ENCODE results near the gene WDR27. TPM values are rescaled to one million over a fixed set of nuclear protein-coding genes. Genes with fewer than 3 reads are reported as not detected.

The WDR27 gene
- total RNA-seq, 3 donors from 2014 or later: 30.9 to 60.5 (median 49.1) TPM

DNA sequence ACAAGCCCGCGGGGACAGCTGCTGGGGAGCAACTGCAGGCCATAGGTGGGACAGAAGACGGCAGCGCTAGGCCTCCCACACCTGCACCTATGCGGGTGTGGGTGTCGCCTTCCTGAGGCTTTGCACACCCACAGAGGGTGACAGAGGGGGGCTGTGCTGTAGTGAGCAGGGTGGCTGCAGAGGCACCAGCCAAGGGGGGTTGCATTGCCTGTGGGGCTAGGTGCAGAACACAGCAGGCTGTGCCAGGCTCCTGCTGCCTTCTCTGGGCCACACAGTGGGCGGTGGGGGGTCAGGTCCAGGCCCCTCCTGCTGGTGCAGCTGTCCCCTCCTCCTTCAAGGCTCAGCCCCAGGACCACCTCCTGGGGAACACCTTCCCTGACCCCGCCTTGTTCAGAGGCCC lies 75.7 kb downstream of the WDR27 start:
- intact Hi-C loops (cut with DNase I, micrococcal nuclease): no loop called here
- DNase-seq: no peak
- no peaks in the 10 kb centered on the region for H3K4me1 ChIP-seq (ENCODE audit: low read depth)
- no peak overlapping the region for H3K4me3 ChIP-seq
- H3K9me3 ChIP-seq: no peaks in the 10 kb centered on the region
- TF ChIP-seq, protein P1, sequence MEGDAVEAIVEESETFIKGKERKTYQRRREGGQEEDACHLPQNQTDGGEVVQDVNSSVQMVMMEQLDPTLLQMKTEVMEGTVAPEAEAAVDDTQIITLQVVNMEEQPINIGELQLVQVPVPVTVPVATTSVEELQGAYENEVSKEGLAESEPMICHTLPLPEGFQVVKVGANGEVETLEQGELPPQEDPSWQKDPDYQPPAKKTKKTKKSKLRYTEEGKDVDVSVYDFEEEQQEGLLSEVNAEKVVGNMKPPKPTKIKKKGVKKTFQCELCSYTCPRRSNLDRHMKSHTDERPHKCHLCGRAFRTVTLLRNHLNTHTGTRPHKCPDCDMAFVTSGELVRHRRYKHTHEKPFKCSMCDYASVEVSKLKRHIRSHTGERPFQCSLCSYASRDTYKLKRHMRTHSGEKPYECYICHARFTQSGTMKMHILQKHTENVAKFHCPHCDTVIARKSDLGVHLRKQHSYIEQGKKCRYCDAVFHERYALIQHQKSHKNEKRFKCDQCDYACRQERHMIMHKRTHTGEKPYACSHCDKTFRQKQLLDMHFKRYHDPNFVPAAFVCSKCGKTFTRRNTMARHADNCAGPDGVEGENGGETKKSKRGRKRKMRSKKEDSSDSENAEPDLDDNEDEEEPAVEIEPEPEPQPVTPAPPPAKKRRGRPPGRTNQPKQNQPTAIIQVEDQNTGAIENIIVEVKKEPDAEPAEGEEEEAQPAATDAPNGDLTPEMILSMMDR (IDR thresholded peaks at IDR 0.05): no peak
- no peak for ATAC-seq
- no peaks in the 10 kb centered on the region for H3K36me3 ChIP-seq (ENCODE audit: low read depth)

GRCh38 chr6:169625376-169625775 lies 76.5 kb downstream of the WDR27 start:
- H3K36me3 ChIP-seq (ENCODE audit: low read depth): no peaks in the 10 kb centered on the region
- no peak for ATAC-seq
- H3K4me1 ChIP-seq (ENCODE audit: low read depth): no peaks in the 10 kb centered on the region
- DNase-seq: no peak
- intact Hi-C loops (cut with DNase I, micrococcal nuclease): no loop called here
- no peak overlapping the region for H3K4me3 ChIP-seq
- TF ChIP-seq, protein P1 (IDR thresholded peaks at IDR 0.05): no peak
- no peaks in the 10 kb centered on the region for H3K9me3 ChIP-seq

DNA sequence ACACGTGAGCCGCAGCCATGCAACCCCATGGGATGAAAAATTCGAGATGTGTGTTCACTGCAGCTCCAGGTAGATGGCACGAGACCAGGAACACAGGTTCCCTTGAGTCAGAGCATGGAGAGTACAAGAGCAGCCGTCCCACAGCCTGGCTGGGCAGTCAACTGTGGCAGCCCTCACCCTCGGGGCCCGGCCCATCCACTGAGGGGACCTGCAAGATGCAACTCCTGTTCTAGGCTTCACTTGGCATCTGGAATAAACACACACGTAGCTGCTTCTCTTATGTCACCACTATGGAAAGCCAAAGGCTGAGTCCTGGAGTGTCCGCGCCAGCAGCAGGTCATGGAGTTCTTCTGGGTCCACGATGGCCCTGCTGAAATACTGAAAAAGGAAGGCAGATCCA lies 77.0 kb downstream of the WDR27 start:
- H3K9me3 ChIP-seq: no peaks in the 10 kb centered on the region
- no peaks in the 10 kb centered on the region for H3K4me1 ChIP-seq (ENCODE audit: low read depth)
- H3K36me3 ChIP-seq (ENCODE audit: low read depth): no peaks in the 10 kb centered on the region
- intact Hi-C loops (cut with DNase I, micrococcal nuclease): no loop called here
- ATAC-seq (no peak), DNase-seq (no peak)
- TF ChIP-seq, protein P1 (IDR thresholded peaks at IDR 0.05): no peak
- no peak overlapping the region for H3K4me3 ChIP-seq

DNA sequence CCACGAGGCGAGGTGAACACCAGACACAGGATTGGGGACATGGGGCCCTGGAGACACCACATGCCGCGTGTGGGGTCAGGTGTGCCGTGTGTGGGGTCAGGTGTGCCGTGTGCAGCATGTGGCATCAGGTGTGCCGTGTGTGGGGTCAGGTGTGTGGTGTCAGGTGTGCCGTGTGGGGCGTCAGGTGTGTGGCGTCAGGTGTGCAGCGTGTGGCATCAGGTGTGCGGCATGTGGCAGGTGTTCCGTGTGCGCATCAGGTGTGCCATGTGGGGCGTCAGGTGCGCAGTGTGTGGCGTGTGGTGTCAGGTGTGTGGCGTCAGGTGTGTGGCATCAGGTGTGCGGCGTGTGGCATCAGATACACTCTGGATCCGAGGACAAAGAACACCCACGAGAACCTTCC lies 77.9 kb downstream of the WDR27 start:
- no peaks in the 10 kb centered on the region for H3K36me3 ChIP-seq (ENCODE audit: low read depth)
- DNase-seq (no peak), ATAC-seq (no peak)
- intact Hi-C loops (cut with DNase I, micrococcal nuclease): no loop called here
- H3K9me3 ChIP-seq: no peaks in the 10 kb centered on the region
- no peaks in the 10 kb centered on the region for H3K4me1 ChIP-seq (ENCODE audit: low read depth)
- H3K4me3 ChIP-seq: no peak overlapping the region
- TF ChIP-seq, protein P1 (IDR thresholded peaks at IDR 0.05): no peak

- DNase-seq (no peak), ATAC-seq (no peak)
- intact Hi-C loops (cut with DNase I, micrococcal nuclease): no loop called here
- no peaks in the 10 kb centered on the region for H3K4me1 ChIP-seq (ENCODE audit: low read depth)
- TF ChIP-seq, protein P1 (IDR thresholded peaks at IDR 0.05): no peak
- no peaks in the 10 kb centered on the region for H3K9me3 ChIP-seq
- H3K4me3 ChIP-seq: no peak overlapping the region
- H3K36me3 ChIP-seq (ENCODE audit: low read depth): no peaks in the 10 kb centered on the region
These were observed 78.5 kb downstream of the WDR27 start for GRCh38 chr6:169623343-169623742.

GRCh38 chr6:169622618-169623017 lies 79.2 kb downstream of the WDR27 start:
- TF ChIP-seq, protein P1 (IDR thresholded peaks at IDR 0.05): no peak
- H3K4me3 ChIP-seq: no peak overlapping the region
- no peaks in the 10 kb centered on the region for H3K4me1 ChIP-seq (ENCODE audit: low read depth)
- no peak for ATAC-seq
- H3K9me3 ChIP-seq: no peaks in the 10 kb centered on the region
- intact Hi-C loops (cut with DNase I, micrococcal nuclease): no loop called here
- H3K36me3 ChIP-seq (ENCODE audit: low read depth): no peaks in the 10 kb centered on the region
- DNase-seq: no peak

Measured in mucosa of descending colon (tissue), 3 donors.